ENCODE data around the gene RERE. TPM values are rescaled to one million over a fixed set of nuclear protein-coding genes. Genes with fewer than 3 reads are reported as not detected.

Gene RERE
- total and polyA plus RNA-seq, 12 donors, result 33.4 to 146 (median 72.7) TPM

DNA sequence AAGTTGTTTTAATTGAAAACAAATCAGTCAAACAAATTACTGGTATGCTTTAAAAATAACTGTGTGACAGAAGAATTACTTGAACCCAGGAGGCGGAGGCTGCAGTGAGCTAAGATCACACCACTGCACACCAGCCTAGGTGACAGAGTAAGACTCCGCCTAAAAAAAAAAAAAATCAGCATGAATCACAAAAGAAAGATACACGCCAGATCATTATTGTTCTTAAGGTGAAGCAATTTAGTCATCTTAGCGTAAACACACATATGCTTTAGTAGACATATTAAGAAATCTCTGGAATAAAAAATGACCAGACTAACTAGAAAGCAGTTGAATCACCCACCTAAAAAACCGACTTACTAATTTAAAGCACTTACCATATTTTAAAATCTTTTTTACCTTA, 20.2 kb downstream of the RERE start:
- TF ChIP-seq POLR2A (IDR thresholded peaks at IDR 0.05), result no peak
- TF ChIP-seq, protein P1, sequence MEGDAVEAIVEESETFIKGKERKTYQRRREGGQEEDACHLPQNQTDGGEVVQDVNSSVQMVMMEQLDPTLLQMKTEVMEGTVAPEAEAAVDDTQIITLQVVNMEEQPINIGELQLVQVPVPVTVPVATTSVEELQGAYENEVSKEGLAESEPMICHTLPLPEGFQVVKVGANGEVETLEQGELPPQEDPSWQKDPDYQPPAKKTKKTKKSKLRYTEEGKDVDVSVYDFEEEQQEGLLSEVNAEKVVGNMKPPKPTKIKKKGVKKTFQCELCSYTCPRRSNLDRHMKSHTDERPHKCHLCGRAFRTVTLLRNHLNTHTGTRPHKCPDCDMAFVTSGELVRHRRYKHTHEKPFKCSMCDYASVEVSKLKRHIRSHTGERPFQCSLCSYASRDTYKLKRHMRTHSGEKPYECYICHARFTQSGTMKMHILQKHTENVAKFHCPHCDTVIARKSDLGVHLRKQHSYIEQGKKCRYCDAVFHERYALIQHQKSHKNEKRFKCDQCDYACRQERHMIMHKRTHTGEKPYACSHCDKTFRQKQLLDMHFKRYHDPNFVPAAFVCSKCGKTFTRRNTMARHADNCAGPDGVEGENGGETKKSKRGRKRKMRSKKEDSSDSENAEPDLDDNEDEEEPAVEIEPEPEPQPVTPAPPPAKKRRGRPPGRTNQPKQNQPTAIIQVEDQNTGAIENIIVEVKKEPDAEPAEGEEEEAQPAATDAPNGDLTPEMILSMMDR (IDR thresholded peaks at IDR 0.05), result no peak
- Histone ChIP-seq H3K27me3 (no peaks in the 10 kb centered on the region), H3K36me3 (replicated peaks in 1 of 2) (no peaks in the 10 kb centered on the region), H3K4me3 (no peak overlapping the region), H3K4me1 (replicated peaks in 1 of 2) (peaks cover 0 to 6% of the 10 kb centered on the region in 2 donors), H3K9me3 (replicated peaks in 1 of 3) (no peaks in the 10 kb centered on the region), H3K27ac (no peak overlapping the region)
- 81 to 91% (median 85%) methylated on average over 5 of the region's 5 CpGs for WGBS, 4 donors
- intact Hi-C loops (cut with DNase I), result no loop called here
- no peak for DNase-seq

DNA sequence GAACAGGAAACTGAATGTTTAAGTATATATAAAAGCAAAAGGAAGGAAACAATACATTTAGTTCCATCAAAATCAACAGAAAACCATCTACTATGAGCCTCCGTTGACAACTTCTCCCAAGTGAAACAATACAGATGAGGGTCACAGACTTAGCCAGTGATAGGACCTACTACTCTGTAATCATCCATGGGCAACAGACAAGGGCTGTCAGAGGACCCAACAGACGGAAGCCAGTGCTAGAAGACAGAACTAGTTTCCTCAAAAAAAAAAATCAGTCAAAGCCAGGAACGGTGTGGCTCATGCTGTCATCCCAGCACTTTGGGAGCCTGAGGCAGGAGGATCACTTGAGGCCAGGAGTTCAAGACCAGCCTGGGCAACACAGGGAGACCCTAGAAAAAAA, 20.6 kb downstream of the RERE start:
- WGBS, 4 donors, result 46 to 69% (median 55%) methylated on average over 3 of the region's 3 CpGs
- intact Hi-C loops (cut with DNase I), result no loop called here
- H3K27ac ChIP-seq, result no peak overlapping the region

DNA sequence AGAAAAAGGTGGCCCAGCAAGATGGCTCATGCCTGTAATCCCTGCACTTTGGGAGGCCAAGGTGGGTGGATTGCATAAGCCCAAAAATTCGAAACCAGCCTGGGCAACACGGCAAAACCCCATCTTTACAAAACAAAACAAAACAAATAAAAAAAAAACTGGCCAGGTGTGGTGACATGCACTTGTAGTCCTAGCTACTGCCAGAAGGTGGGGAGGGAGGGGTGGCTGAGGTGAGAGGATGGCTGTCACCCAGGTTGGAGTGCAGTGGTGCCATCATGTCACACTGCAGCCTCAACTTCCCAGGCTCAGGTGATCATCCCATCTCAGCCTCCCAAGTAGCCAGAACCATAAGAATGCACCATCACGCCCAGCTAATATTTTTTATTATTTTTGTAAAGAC, 22.8 kb downstream of the RERE start:
- Histone ChIP-seq H3K27ac (no peak overlapping the region), H3K9me3 (replicated peaks in 1 of 3) (no peaks in the 10 kb centered on the region), H3K27me3 (no peaks in the 10 kb centered on the region), H3K36me3 (replicated peaks in 1 of 2) (no peaks in the 10 kb centered on the region), H3K4me3 (no peak overlapping the region), H3K4me1 (replicated peaks in 1 of 2) (no peaks in the 10 kb centered on the region)
- intact Hi-C loops (cut with DNase I), result no loop called here
- no peak for TF ChIP-seq POLR2A (IDR thresholded peaks at IDR 0.05)
- TF ChIP-seq, protein P1 (IDR thresholded peaks at IDR 0.05), result no peak
- no peak for DNase-seq
- WGBS, 4 donors, result 96 to 98% (median 97%) methylated on average over 3 of the region's 3 CpGs

More for the DNA sequence above, 20.6 kb downstream of the RERE start:
- Histone ChIP-seq H3K36me3 (replicated peaks in 1 of 2) (no peaks in the 10 kb centered on the region), H3K4me1 (replicated peaks in 1 of 2) (peaks cover 0 to 2% of the 10 kb centered on the region in 2 donors), H3K27me3 (no peaks in the 10 kb centered on the region), H3K9me3 (replicated peaks in 1 of 3) (no peaks in the 10 kb centered on the region), H3K4me3 (no peak overlapping the region)
- no peak for DNase-seq
- TF ChIP-seq, protein P1 (IDR thresholded peaks at IDR 0.05), result no peak
- TF ChIP-seq POLR2A (IDR thresholded peaks at IDR 0.05), result no peak

DNA sequence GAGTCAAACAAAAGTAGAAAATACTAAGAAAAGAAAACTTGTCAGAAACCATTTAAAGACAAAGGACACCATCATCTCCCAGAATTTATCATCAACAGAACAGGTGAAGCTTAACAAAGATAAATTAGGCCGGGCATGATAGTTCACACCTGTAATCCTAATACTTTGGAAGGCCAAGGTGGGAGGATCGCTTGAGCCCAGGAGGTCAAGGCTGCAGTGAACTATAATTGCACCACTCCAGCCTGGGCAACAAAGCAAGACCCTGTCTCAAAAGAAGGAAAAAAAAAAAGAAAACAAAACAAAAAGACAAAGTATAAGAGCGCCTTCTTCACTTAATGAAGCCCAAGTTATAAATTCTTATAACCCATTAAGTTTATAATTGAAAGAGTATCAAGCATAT, 25.6 kb downstream of the RERE start:
- H3K4me1 ChIP-seq (replicated peaks in 1 of 2), result no peaks in the 10 kb centered on the region
- H3K27me3 ChIP-seq, result no peaks in the 10 kb centered on the region
- no peaks in the 10 kb centered on the region for H3K36me3 ChIP-seq (replicated peaks in 1 of 2)
- TF ChIP-seq, protein P1 (IDR thresholded peaks at IDR 0.05), result no peak
- no peak for TF ChIP-seq POLR2A (IDR thresholded peaks at IDR 0.05)
- intact Hi-C loops (cut with DNase I), result no loop called here
- H3K27ac ChIP-seq, result no peak overlapping the region
- DNase-seq, result no peak
- WGBS, 4 donors, result 75 to 81% (median 79%) methylated on average over 3 of the region's 3 CpGs
- H3K9me3 ChIP-seq (replicated peaks in 1 of 3), result no peaks in the 10 kb centered on the region
- H3K4me3 ChIP-seq, result no peak overlapping the region

Data from adrenal gland (tissue), 12 donors.